MG63 (cell line): ENCODE data around the gene CDK11A. TPM values are rescaled to one million over a fixed set of nuclear protein-coding genes. Genes with fewer than 3 reads are reported as not detected.
"Not testable (repeated sequence)": the region's sequence is repeated elsewhere in the genome, so short reads cannot be mapped to it uniquely, and the experiment has no call there.

Experiments
- DNase-seq: peaks from one replicate; pipeline ENCODE4 v3.0.0-alpha.2; 2020
- H3K27me3 ChIP-seq: fragments of 250-450 bp; sonication (Bioruptor Pico); 2 replicates; pipeline ENCODE4 v1.5.1; 2020; ENCODE audit warnings: mild to moderate bottlenecking, moderate library complexity
- H3K36me3 ChIP-seq: fragments of 250-450 bp; sonication (Bioruptor Pico); 2 replicates; pipeline ENCODE4 v1.5.1; 2020; ENCODE audit warnings: mild to moderate bottlenecking, moderate library complexity
- H3K4me3 ChIP-seq: fragments of 250-450 bp; sonication (Bioruptor Pico); 2 replicates; pipeline ENCODE4 v1.5.1; 2020; ENCODE audit warnings: mild to moderate bottlenecking, moderate library complexity
- H3K9me3 ChIP-seq: fragments of 250-450 bp; sonication (Bioruptor Pico); 2 replicates; pipeline ENCODE4 v1.5.1; 2020; ENCODE audit warnings: mild to moderate bottlenecking, moderate library complexity
- total RNA-seq: library from RNA; depleted of rRNA; stranded (reverse); fragments of >200 nt; shearing (Covaris generic); gene quantifications from 2 replicates; pipeline ENCODE4 v1.2.3, GENCODE V29; 2014; ENCODE audit warnings: low replicate concordance

Gene CDK11A
- total RNA-seq, 1 experiment from 2014 or later, result 9.6 TPM

- H3K9me3 ChIP-seq, result not testable (repeated sequence)
Observed at GRCh38 chr1:1737675-1738590, 13.8 kb upstream of the CDK11A start.

GRCh38 chr1:1732381-1732780 is 8.2 kb upstream of the CDK11A start:
- Histone ChIP-seq H3K4me3 (no peak overlapping the region), H3K9me3 (no peaks in the 10 kb centered on the region), H3K36me3 (peaks cover 16% of the 10 kb centered on the region), H3K27me3 (no peaks in the 10 kb centered on the region)
- DNase-seq, result no peak

More at GRCh38 chr1:1737675-1738590, 13.8 kb upstream of the CDK11A start:
- DNase-seq, H3K27me3 ChIP-seq, H3K4me3 ChIP-seq, H3K36me3 ChIP-seq: not testable (repeated sequence)

GRCh38 chr1:1730870-1731269 is 6.7 kb upstream of the CDK11A start:
- no peak for DNase-seq
- H3K36me3 ChIP-seq, result peaks cover 13% of the 10 kb centered on the region
- H3K27me3 ChIP-seq, result no peaks in the 10 kb centered on the region
- H3K4me3 ChIP-seq, result no peak overlapping the region
- no peaks in the 10 kb centered on the region for H3K9me3 ChIP-seq

- H3K36me3 ChIP-seq, result peaks cover 13% of the 10 kb centered on the region
- DNase-seq, H3K9me3 ChIP-seq, H3K4me3 ChIP-seq, H3K27me3 ChIP-seq: not testable (repeated sequence)
Observed at GRCh38 chr1:1730230-1730629, 6.1 kb upstream of the CDK11A start.

GRCh38 chr1:1729116-1729816 is 5.1 kb upstream of the CDK11A start:
- peaks cover 13% of the 10 kb centered on the region for H3K36me3 ChIP-seq
- DNase-seq, H3K27me3 ChIP-seq, H3K9me3 ChIP-seq, H3K4me3 ChIP-seq: not testable (repeated sequence)

- peak; percentile 31 for DNase-seq
- not testable (repeated sequence) for H3K27me3 ChIP-seq, H3K4me3 ChIP-seq, H3K9me3 ChIP-seq
- H3K36me3 ChIP-seq, result peaks cover 13% of the 10 kb centered on the region
Observed at GRCh38 chr1:1728308-1729005, 4.3 kb upstream of the CDK11A start.

GRCh38 chr1:1727131-1727651 is 3.0 kb upstream of the CDK11A start:
- H3K36me3 ChIP-seq, DNase-seq, H3K4me3 ChIP-seq, H3K27me3 ChIP-seq, H3K9me3 ChIP-seq: not testable (repeated sequence)

GRCh38 chr1:1726088-1726487 is 1.9 kb upstream of the CDK11A start:
- not testable (repeated sequence) for H3K27me3 ChIP-seq, DNase-seq, H3K9me3 ChIP-seq, H3K4me3 ChIP-seq, H3K36me3 ChIP-seq

- H3K36me3 ChIP-seq, result peaks cover 20% of the 10 kb centered on the region
- no peak for DNase-seq
- H3K4me3 ChIP-seq, result no peak overlapping the region
Observed at GRCh38 chr1:1721201-1721600, 3.0 kb downstream of the CDK11A start.

GRCh38 chr1:1715109-1715883 is 8.9 kb downstream of the CDK11A start:
- not testable (repeated sequence) for DNase-seq, H3K27me3 ChIP-seq, H3K9me3 ChIP-seq, H3K4me3 ChIP-seq
- peaks cover 13% of the 10 kb centered on the region for H3K36me3 ChIP-seq

More at GRCh38 chr1:1721201-1721600, 3.0 kb downstream of the CDK11A start:
- no peaks in the 10 kb centered on the region for H3K27me3 ChIP-seq
- H3K9me3 ChIP-seq, result no peaks in the 10 kb centered on the region

- not testable (repeated sequence) for H3K4me3 ChIP-seq, H3K9me3 ChIP-seq, H3K27me3 ChIP-seq, H3K36me3 ChIP-seq, DNase-seq
Observed at GRCh38 chr1:1707897-1708296, 16.3 kb downstream of the CDK11A start.

GRCh38 chr1:1707241-1707640 is 16.9 kb downstream of the CDK11A start:
- H3K4me3 ChIP-seq, H3K27me3 ChIP-seq, DNase-seq, H3K9me3 ChIP-seq, H3K36me3 ChIP-seq: not testable (repeated sequence)

GRCh38 chr1:1705623-1706022 is 18.5 kb downstream of the CDK11A start:
- H3K27me3 ChIP-seq, DNase-seq, H3K4me3 ChIP-seq, H3K36me3 ChIP-seq, H3K9me3 ChIP-seq: not testable (repeated sequence)

GRCh38 chr1:1704284-1704957 is 19.7 kb downstream of the CDK11A start:
- H3K36me3 ChIP-seq, H3K9me3 ChIP-seq, H3K27me3 ChIP-seq, H3K4me3 ChIP-seq, DNase-seq: not testable (repeated sequence)

- H3K36me3 ChIP-seq, result no peaks in the 10 kb centered on the region
- H3K27me3 ChIP-seq, result no peaks in the 10 kb centered on the region
- no peaks in the 10 kb centered on the region for H3K9me3 ChIP-seq
- DNase-seq, result no peak
- H3K4me3 ChIP-seq, result no peak overlapping the region
Observed at GRCh38 chr1:1703796-1704195, 20.4 kb downstream of the CDK11A start.

GRCh38 chr1:1702506-1702905 is 21.7 kb downstream of the CDK11A start:
- not testable (repeated sequence) for H3K9me3 ChIP-seq, H3K27me3 ChIP-seq, H3K36me3 ChIP-seq, DNase-seq, H3K4me3 ChIP-seq
